ENCODE results near the gene PPP2R3B. TPM values are rescaled to one million over a fixed set of nuclear protein-coding genes. Genes with fewer than 3 reads are reported as not detected.

The PPP2R3B gene
- total RNA-seq, 4 donors from 2014 or later = 37.6 to 106 (median 46.6) TPM

GRCh38 chrX:363621-364375 lies 22.9 kb downstream of the PPP2R3B start:
- DNase-seq (ENCODE audit: low spot score in 2 of 2) = no peak
- intact Hi-C loops (cut with DNase I; ENCODE audit: low total_unique reads) = no loop called here
- WGBS, 2 donors = 93 to 95% methylated on average over 37 of the region's 37 CpGs
- H3K4me3 ChIP-seq (ENCODE audit: low read depth, poor library complexity, severe bottlenecking) = no peak overlapping the region
- TF ChIP-seq POLR2A (IDR thresholded peaks at IDR 0.05) (no peak), CTCF (IDR thresholded peaks at IDR 0.05) (no peak)

GRCh38 chrX:362937-363620 lies 23.6 kb downstream of the PPP2R3B start:
- TF ChIP-seq CTCF (IDR thresholded peaks at IDR 0.05) (no peak), POLR2A (IDR thresholded peaks at IDR 0.05) (no peak)
- 83 to 89% methylated on average over 38 of the region's 38 CpGs for WGBS, 2 donors
- no peak overlapping the region for H3K4me3 ChIP-seq (ENCODE audit: low read depth, poor library complexity, severe bottlenecking)
- DNase-seq (ENCODE audit: low spot score in 2 of 2) = no peak
- intact Hi-C loops (cut with DNase I; ENCODE audit: low total_unique reads) = no loop called here

GRCh38 chrX:362351-362750 lies 24.4 kb downstream of the PPP2R3B start:
- no peak overlapping the region for H3K4me3 ChIP-seq (ENCODE audit: low read depth, poor library complexity, severe bottlenecking)
- intact Hi-C loops (cut with DNase I; ENCODE audit: low total_unique reads) = no loop called here
- 95 to 99% methylated on average over 13 of the region's 13 CpGs for WGBS, 2 donors
- TF ChIP-seq POLR2A (IDR thresholded peaks at IDR 0.05) (no peak), CTCF (IDR thresholded peaks at IDR 0.05) (no peak)
- no peak for DNase-seq (ENCODE audit: low spot score in 2 of 2)

GRCh38 chrX:361231-362145 lies 25.2 kb downstream of the PPP2R3B start:
- 97 to 98% methylated on average over 47 to 54 of the region's 54 CpGs for WGBS, 2 donors
- H3K4me3 ChIP-seq (ENCODE audit: low read depth, poor library complexity, severe bottlenecking) = no peak overlapping the region
- intact Hi-C loops (cut with DNase I; ENCODE audit: low total_unique reads) = no loop called here
- DNase-seq (ENCODE audit: low spot score in 2 of 2) = no peak
- no peak for TF ChIP-seq CTCF (IDR thresholded peaks at IDR 0.05)
- TF ChIP-seq POLR2A (IDR thresholded peaks at IDR 0.05) = no peak

- TF ChIP-seq POLR2A (IDR thresholded peaks at IDR 0.05) (no peak), CTCF (IDR thresholded peaks at IDR 0.05) (no peak)
- WGBS, 2 donors = 98 to 99% methylated on average over 26 of the region's 26 CpGs
- no peak overlapping the region for H3K4me3 ChIP-seq (ENCODE audit: low read depth, poor library complexity, severe bottlenecking)
- intact Hi-C loops (cut with DNase I; ENCODE audit: low total_unique reads) = no loop called here
- DNase-seq (ENCODE audit: low spot score in 2 of 2) = no peak
Measured at GRCh38 chrX:360496-361150, 26.1 kb downstream of the PPP2R3B start.
